MCF 10A (cell line): Measurements from ENCODE around the gene ISOC2. TPM values are rescaled to one million over a fixed set of nuclear protein-coding genes. Genes with fewer than 3 reads are reported as not detected.

Experiments used
- BruUV-seq: library from RNA; stranded (reverse); fragments of 400-500 nt; replicated peaks from 2 replicates; lab custom pipeline; 2021; lab: Mats Ljungman, UMichigan
- CTCF ChIA-PET: fragments of 300-600 bp; sonication (Branson Sonifier 250); formaldehyde crosslinking; extraction: SDS; loops from one replicate; lab custom pipeline; 2021; ENCODE audit warnings: antibody characterized with exemption, inconsistent platforms; lab: Yijun Ruan, JAX
- POLR2A ChIA-PET: fragments of 300-600, 350-650 bp; sonication (Branson Sonifier 250); formaldehyde crosslinking; extraction: SDS; loops from one replicate; lab custom pipeline; 2020; ENCODE audit warnings: antibody characterized with exemption, inconsistent platforms; lab: Yijun Ruan, JAX
- DNase-seq: peaks from one replicate; pipeline ENCODE4 v3.0.0-alpha.2; 2018; ENCODE audit not compliant: unreplicated experiment
- H3K27ac Mint-ChIP-seq: one replicate; pipeline ENCODE4 v1.8.0; 2022; ENCODE audit warnings: mild to moderate bottlenecking, low read depth, mixed read lengths; ENCODE audit not compliant: unreplicated experiment
- H3K27me3 Mint-ChIP-seq: one replicate; pipeline ENCODE4 v1.8.0; 2022; ENCODE audit warnings: mixed read lengths; ENCODE audit not compliant: insufficient read depth, unreplicated experiment
- H3K36me3 Mint-ChIP-seq: one replicate; pipeline ENCODE4 v1.8.0; 2022; ENCODE audit warnings: mild to moderate bottlenecking, moderate library complexity, mixed read lengths; ENCODE audit not compliant: insufficient read depth, unreplicated experiment
- H3K4me1 Mint-ChIP-seq: one replicate; pipeline ENCODE4 v1.8.0; 2022; ENCODE audit warnings: mixed read lengths; ENCODE audit not compliant: insufficient read depth, unreplicated experiment
- H3K4me3 Mint-ChIP-seq: one replicate; pipeline ENCODE4 v1.8.0; 2022; ENCODE audit warnings: mild to moderate bottlenecking, moderate library complexity, mixed read lengths; ENCODE audit not compliant: unreplicated experiment
- H3K9me3 Mint-ChIP-seq: one replicate; pipeline ENCODE4 v1.8.0; 2022; ENCODE audit warnings: mixed read lengths; ENCODE audit not compliant: unreplicated experiment
- CTCF ChIP-seq: fragments of 200-600 bp; IDR thresholded peaks from one replicate; pipeline ENCODE4 v1.8.0; 2022; ENCODE audit warnings: antibody characterized with exemption, mild to moderate bottlenecking; ENCODE audit not compliant: unreplicated experiment
- intact Hi-C: fragments of 100-400 bp; cut with micrococcal nuclease; formaldehyde crosslinking; loops from 2 replicates; pipeline ENCODE4 v1.14.1; 2022
- total RNA-seq: library from RNA; stranded (reverse); gene quantifications from 2 replicates; pipeline ENCODE4 v1.2.3, GENCODE V29; 2022

ISOC2 gene
- total RNA-seq, 1 experiment from 2014 or later = 59.9 TPM

- Mint-ChIP-seq H3K9me3 (no peaks in the 10 kb centered on the region), H3K4me3 (no peak overlapping the region), H3K36me3 (peaks cover 5% of the 10 kb centered on the region), H3K4me1 (peaks cover 24% of the 10 kb centered on the region), H3K27ac (peak overlapping the region; percentile 52), H3K27me3 (no peaks in the 10 kb centered on the region)
- ChIA-PET POLR2A (interaction anchor here (0.9 to 1.0 kb wide), 2 partner anchors 12 to 16 kb away, joined by 3 to 4 read pairs; partner anchors contain the start of gene ZNF628), CTCF (interaction anchor here (0.5 to 6.2 kb wide), 7 partner anchors 13 to 1615 kb away, joined by 3 to 51 read pairs (median 4); no protein-coding TSS in a partner anchor)
- DNase-seq = peak; percentile 72
- no peak for TF ChIP-seq CTCF
- BruUV-seq = no TSS peak
- intact Hi-C loops = no loop called here
Observed at GRCh38 chr19:55491546-55492360, 30.3 kb upstream of the ISOC2 start.

GRCh38 chr19:55490478-55491432 is 29.3 kb upstream of the ISOC2 start:
- intact Hi-C loops = no loop called here
- H3K4me1 Mint-ChIP-seq = peaks cover 30% of the 10 kb centered on the region
- H3K27ac Mint-ChIP-seq = no peak overlapping the region
- no peaks in the 10 kb centered on the region for H3K27me3 Mint-ChIP-seq
- H3K4me3 Mint-ChIP-seq = no peak overlapping the region
- no TSS peak for BruUV-seq
- ChIA-PET POLR2A (interaction anchor here (0.7 kb wide), 1 partner anchor 170 kb away, joined by 4 read pairs; no protein-coding TSS in a partner anchor), CTCF (interaction anchor here (0.6 to 6.2 kb wide), 6 partner anchors 14 to 358 kb away, joined by 4 to 51 read pairs (median 4); no protein-coding TSS in a partner anchor)
- H3K9me3 Mint-ChIP-seq = no peaks in the 10 kb centered on the region
- DNase-seq = no peak
- peaks cover 5% of the 10 kb centered on the region for H3K36me3 Mint-ChIP-seq
- no peak for TF ChIP-seq CTCF

GRCh38 chr19:55489711-55490477 is 28.5 kb upstream of the ISOC2 start:
- intact Hi-C loops = no loop called here
- CTCF ChIA-PET = interaction anchor here (0.7 to 1.0 kb wide), 4 partner anchors 12 to 172 kb away, joined by 3 to 4 read pairs (median 4); no protein-coding TSS in a partner anchor
- Mint-ChIP-seq H3K27me3 (no peaks in the 10 kb centered on the region), H3K4me1 (peaks cover 30% of the 10 kb centered on the region), H3K4me3 (no peak overlapping the region), H3K36me3 (peaks cover 5% of the 10 kb centered on the region), H3K27ac (no peak overlapping the region), H3K9me3 (no peaks in the 10 kb centered on the region)
- DNase-seq = no peak
- no peak for TF ChIP-seq CTCF
- POLR2A ChIA-PET = no interaction called here
- BruUV-seq = no TSS peak
